ENCODE measurements around the gene ATP2B2. TPM values are rescaled to one million over a fixed set of nuclear protein-coding genes. Genes with fewer than 3 reads are reported as not detected.

Gene ATP2B2
- total and polyA plus RNA-seq, 2 of the 8 experiments (the other 6 are each of a cell fraction or from before 2014, with no cell fraction given) = 0.14 to 1.2 TPM

- no peak for TF ChIP-seq CBX5 (IDR thresholded peaks at IDR 0.05; ENCODE audit: low read depth, low read length)
- TF ChIP-seq BACH1 (IDR thresholded peaks at IDR 0.05; ENCODE audit: low read length) = no peak
Measured at GRCh38 chr3:10447110-10447509, 58.3 kb downstream of the ATP2B2 start (continued).

Measured in H1 (cell line).